NOMO-1 treated with dmso at 0.1 percent for 144 hours (cell line): ENCODE data around the gene TAS2R20.

Experiments used
- DNase-seq: peaks from one replicate; lab custom pipeline; 2025; ENCODE audit not compliant: unreplicated experiment; lab: John Stamatoyannopoulos, UW

Gene TAS2R20

GRCh38 chr12:10960211-10960610 lies 37.9 kb downstream of the TAS2R20 start:
- no peak for DNase-seq

- DNase-seq, result no peak
Measured at GRCh38 chr12:10959804-10960203, 38.3 kb downstream of the TAS2R20 start.

- DNase-seq, result no peak
Measured at GRCh38 chr12:10957741-10958140, 40.4 kb downstream of the TAS2R20 start.

GRCh38 chr12:10956085-10956484 lies 42.0 kb downstream of the TAS2R20 start:
- no peak for DNase-seq

GRCh38 chr12:10952645-10953044 lies 45.5 kb downstream of the TAS2R20 start:
- no peak for DNase-seq
